HG02759 (cell line): Measurements from ENCODE around the gene RNF214.
"Not testable (repeated sequence)": the region's sequence is repeated elsewhere in the genome, so short reads cannot be mapped to it uniquely, and the experiment has no call there.

Source experiments
- ATAC-seq: cut with Tn5 transposase; IDR thresholded peaks from one replicate; pipeline ENCODE4 v1.9.1; 2021; ENCODE audit warnings: mild to moderate bottlenecking, moderate library complexity; ENCODE audit not compliant: unreplicated experiment

RNF214 gene

DNA sequence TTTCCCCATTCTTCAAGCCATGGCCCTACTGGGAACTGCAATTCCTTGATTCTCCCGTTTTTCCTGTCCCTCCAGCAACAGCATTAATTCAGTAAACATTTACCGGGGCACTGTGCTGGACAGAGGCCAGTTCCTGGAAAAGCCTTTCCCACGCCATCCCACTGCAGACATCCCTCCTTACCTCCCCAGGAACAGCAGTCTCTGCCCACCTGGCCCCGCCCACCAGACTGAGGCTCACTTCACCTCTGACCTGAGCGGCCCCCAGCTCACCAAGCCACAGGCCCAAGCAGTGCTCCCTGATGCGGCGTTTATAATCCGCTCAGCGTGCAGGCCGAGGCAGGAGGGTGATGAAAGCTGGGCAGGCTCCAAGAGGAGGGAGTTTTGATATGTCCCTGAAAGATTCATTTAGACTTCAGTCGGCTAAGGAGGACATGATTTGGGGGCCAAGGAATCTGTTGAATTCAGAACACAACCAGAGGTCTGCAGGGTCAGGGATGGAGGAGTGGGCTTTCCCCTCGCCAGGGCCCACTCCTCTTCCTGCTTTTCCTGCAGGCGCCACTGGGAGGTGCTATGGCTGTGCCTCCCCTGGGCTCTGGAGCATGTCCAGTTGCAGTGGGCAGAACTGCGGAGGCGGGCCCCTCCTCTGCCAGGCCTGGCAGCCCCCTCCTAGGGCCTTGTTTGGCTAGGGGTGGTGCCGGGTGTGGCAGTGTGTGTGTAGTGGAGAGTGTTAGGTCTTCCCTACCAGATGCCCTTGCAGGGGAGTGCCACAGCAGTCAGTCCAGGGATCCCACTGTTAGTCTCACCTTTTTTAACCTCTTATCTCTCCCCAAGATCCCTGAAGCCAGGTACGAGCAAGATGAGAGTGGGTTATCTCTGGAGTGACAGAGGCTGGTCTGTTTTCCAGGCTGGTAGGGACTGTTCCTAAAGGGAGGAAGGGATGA is 34.7 kb upstream of the RNF214 start:
- ATAC-seq, result no peak

DNA sequence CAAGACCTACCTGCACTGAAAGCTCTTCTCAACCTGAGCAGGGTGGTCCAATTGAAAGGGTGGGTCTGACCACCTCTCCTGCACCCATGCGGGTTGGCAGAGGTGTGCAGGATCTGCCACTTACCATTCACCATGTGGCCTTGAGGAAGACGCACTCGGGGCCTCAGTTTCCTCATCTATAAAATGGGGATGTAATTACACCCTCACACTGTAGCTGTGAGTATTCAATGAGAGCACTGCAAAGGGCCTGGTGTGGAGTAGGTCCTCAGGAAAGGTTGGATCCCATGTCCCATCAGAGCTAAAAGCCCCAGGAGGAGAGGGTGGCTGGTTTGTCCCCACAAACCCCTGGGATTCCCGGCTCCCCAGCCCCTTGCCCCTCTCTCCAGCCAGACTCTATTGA is 33.9 kb upstream of the RNF214 start:
- no peak for ATAC-seq

DNA sequence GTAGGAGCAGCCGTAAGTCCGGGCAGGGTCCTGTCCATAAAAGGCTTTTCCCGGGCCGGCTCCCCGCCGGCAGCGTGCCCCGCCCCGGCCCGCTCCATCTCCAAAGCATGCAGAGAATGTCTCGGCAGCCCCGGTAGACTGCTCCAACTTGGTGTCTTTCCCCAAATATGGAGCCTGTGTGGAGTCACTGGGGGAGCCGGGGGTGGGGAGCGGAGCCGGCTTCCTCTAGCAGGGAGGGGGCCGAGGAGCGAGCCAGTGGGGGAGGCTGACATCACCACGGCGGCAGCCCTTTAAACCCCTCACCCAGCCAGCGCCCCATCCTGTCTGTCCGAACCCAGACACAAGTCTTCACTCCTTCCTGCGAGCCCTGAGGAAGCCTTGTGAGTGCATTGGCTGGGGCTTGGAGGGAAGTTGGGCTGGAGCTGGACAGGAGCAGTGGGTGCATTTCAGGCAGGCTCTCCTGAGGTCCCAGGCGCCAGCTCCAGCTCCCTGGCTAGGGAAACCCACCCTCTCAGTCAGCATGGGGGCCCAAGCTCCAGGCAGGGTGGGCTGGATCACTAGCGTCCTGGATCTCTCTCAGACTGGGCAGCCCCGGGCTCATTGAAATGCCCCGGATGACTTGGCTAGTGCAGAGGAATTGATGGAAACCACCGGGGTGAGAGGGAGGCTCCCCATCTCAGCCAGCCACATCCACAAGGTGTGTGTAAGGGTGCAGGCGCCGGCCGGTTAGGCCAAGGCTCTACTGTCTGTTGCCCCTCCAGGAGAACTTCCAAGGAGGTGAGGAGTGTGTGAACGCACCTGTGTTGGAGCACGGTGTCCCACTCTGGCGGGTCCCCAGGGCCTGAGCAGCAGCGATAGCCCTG is 33.2 kb upstream of the RNF214 start, which contains the start of gene TAGLN:
Gene TAGLN (plus strand): TSS at position 318 of the 863 bp plus-strand sequence. CDS start 3,644 bp downstream, outside the sequence.
- no peak for ATAC-seq

DNA sequence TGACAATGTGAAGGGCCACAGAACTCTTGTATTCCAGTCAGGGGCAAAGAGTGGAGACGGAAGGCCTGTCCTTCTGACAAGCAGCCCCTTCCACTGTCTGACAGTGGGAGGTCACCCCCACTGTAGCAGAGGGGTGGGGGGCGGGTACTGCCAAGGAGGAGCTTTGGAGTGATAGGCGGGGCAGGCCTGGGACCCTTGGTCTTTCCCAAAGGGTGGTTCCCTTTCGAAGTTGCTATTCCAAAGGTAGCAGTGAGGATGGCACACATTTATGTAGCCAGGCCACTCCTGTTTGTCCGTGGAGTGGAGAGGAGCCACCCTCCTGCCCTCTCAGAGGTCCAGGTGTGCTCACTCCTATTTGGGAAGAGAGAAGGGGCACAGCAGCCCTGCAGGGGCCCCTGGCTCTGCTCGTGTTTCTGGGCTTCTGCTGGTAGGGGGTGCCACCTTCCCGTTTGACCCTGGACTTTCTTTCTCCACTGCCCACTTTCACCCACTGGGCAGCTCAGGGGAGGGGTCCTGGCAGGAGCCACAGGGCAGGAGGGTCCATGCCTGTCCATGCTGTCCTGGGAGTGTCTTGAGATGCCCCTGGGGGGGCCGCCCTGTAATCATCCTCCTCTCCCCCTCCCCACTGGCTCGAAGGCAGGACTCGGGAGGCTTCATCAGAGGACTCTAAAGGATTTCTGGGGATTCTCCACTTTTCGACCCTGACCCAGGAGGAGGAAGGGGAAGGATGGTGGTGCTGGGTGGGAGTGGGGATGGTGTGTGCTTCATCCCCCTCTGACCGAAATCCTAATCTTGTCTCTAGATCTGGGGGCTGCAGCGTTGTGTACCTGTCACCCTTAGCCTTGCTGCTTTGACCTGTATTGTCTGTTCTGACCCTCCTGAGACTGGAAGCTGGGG is 32.3 kb upstream of the RNF214 start:
- ATAC-seq, result no peak

DNA sequence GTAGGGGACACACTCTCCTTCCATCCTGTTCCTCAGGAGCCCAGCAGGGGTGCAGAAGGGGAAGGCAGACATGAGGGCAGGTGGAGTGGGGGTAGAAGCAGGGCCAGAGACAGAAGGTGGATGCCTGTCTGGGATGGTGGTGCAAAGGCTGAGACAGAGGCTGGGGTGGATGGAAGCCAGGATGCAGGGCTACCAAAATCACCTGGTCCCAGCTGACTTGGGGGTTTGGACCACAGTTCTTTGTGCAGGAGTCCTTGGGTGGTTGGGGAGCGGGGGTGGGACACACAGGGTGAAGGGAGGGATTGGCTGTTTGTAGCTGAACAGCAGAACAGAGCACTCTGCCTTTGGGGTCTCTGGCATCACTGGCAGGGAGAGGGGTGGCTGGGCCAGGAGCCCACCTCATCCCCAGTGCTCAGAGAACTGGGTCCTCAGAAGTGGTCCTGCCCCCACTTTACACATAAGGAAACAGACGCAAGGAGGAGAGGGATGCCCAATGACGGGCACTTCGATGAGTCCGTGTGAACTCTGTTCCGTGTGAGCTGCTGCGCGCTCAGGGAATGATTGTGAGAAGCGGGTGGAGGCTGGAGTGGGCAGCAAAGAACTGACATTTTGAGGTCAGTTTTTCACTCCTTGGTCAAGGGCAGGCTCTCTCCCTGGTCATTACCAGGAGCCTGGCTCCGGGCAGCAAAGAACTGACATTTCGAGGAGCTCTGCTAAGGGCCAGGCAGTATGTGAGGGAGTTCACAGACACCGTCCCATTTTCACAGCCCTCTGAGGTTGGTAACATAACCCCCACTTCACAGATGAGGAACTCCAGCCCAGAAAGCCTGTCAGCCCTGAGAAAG is 31.4 kb upstream of the RNF214 start:
- no peak for ATAC-seq

DNA sequence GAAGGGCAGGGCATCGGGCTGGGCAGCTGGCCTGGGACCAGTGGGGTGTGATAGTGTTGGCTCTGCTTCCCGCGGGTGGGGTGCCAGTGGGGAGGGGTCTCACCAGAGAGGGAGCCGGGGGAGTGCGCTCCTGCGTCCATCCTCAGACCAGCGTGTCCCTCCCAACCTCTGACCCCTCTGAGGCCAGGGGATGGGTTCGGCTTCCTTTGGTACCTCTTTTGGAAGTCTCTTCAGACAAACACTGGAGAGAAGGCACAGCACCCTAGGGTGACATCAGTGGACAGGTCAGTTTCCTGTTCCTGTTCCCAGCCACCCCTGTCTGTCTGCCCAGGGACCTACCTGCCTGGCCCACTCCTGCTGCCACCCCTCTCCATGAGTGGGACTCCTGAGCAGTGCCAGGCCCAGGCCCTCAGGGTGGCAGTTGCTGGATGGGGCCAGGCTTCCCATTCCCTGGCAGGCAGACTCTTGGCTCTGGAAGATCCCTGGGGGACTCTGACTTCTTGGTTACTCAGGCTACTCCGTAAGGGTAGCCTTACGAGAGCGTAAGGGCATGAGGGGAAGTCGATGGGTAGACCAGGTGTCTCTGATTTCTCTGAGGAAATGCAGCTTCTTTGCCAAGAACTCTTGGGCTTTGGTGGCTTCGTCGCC is 30.7 kb upstream of the RNF214 start:
- no peak for ATAC-seq

DNA sequence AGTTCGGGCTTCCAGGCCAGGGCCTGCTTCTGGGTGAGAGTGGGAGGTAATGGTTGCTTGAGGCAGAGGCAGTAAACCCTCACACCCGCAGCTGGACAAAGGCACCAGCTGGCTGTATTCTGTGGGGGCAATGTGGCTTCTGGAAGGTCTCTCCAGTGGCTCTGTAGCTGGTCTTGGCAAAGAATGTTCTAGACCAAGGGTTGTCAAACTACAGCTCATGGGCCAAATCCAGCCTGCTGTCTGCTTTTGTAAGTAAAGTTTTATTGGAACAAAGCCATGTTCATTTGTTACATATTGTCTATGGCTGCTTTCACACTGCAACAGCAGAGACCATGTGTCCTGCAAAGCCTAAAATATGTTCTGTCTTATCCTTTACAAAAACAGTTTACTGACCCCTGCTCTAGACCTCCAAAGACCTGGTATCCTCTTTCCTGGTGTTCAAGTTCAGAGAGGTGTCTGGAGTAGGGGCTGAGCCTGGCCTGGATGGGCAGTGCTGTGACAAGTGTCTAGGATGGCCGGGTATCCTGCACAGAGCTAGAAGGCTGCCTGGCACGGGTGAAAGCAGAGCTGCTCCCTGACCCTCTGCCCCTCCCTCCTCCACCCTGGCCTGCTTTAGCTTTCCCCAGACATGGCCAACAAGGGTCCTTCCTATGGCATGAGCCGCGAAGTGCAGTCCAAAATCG is 29.9 kb upstream of the RNF214 start:
- ATAC-seq, result no peak

DNA sequence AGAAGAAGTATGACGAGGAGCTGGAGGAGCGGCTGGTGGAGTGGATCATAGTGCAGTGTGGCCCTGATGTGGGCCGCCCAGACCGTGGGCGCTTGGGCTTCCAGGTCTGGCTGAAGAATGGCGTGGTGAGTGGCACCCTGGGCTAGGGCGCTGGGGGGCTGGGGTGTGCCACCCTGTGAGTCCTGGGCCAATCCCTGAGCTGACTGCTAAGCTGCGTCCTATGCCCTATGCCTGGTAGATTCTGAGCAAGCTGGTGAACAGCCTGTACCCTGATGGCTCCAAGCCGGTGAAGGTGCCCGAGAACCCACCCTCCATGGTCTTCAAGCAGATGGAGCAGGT is 29.4 kb upstream of the RNF214 start:
- no peak for ATAC-seq

DNA sequence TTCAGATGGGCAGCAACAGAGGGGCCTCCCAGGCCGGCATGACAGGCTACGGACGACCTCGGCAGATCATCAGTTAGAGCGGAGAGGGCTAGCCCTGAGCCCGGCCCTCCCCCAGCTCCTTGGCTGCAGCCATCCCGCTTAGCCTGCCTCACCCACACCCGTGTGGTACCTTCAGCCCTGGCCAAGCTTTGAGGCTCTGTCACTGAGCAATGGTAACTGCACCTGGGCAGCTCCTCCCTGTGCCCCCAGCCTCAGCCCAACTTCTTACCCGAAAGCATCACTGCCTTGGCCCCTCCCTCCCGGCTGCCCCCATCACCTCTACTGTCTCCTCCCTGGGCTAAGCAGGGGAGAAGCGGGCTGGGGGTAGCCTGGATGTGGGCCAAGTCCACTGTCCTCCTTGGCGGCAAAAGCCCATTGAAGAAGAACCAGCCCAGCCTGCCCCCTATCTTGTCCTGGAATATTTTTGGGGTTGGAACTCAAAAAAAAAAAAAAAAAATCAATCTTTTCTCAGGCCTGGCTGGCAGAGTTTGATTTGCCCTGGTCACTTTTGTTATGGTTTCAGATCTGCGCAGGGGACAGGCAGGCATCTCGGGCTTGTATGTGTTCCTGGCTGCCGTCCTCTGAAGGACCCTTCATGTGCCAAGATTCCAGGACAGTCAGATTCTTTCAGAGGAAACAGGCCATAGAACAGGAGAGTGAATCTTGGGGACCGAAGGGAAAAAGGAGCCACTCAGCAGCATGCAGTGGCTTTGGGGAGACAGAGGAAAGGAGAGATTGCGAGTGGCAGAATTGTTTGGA is 28.0 kb upstream of the RNF214 start:
- ATAC-seq, result no peak

DNA sequence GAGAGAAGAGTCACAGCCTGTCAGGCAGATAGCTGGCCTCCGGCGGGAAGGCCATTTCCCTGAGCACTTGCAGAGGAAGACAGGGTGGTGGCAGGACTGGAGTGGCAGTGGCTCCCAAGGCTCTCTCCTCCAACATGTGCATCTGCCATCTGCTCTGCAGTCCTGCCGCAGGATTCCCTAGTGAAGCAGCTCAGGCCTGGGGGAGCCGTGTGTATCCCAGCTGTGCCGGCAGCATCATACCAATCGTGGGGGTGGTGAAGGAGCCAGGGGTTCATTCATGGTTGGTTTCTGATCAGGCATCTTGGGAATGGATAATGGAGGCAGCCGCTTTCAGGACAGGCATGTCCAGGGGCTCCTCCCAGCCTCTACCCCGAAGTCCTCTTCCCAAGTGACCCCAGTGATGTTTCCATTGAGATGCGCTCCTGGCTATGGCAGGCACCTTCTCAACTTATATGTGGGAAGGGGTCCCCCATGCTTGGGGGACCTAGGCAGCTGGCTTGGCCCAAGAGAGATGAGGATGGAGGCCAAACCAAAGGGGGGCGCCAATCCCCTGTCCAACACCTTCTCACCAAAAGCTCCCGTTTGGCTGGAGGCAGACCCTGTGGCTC is 27.2 kb upstream of the RNF214 start:
- no peak for ATAC-seq

DNA sequence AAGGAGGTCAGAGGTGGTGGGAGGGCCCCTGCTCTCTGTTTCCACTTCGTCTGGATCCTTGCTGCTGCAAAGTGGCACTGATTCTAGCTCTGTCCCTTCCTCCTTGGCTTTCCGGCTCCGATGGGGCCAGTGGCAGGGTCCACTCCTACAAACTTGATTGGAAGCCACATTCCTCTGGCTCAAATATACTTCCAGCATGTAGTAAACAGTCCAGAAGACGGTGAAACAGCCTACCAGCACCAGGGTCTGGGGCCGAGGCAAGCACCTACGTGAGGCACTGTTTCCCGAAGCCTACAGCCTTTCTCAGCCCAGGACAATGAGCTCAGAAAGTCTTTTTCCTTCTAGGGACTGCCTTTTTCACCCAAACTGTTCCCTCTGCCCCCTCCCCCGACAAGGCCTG is 26.4 kb upstream of the RNF214 start:
- ATAC-seq, result not testable (repeated sequence)

DNA sequence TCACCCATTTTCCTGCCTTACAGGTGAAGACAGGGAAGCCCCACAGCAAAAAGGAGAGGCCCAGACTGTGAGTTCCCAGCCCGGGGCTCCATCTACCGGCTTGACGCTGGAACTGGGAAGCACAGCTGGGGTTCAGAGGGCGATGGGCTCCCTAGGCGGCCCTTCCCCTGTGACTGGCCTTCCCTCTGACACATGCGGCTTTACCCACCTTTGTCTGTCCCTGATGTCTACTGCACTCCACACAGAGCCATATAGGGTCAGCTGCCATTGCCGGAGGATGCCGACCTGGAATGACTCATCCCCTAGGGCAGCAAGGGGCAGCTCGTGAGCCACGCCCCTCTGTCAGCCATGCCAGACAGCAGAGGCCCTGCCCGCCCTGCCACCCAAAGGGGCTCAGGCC is 25.6 kb upstream of the RNF214 start:
- not testable (repeated sequence) for ATAC-seq

DNA sequence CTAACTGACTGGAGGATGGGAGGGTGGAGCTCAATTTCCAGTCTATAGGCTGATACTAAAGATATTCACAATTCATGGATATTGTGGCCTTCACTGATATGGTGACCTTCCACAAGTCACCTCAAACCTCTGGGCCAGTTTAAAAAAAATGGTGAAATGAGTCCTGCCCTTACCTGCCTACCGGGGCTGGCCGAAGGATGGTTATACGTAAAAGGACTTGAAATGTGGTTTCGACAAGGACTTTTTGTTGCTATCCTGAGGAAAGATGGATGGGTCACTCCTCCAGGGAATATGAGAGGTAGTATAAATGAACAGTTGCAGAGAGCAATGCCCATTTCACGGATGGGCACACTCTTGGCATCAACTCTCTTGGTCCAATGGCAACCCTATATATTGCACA is 25.0 kb upstream of the RNF214 start:
- ATAC-seq, result not testable (repeated sequence)

DNA sequence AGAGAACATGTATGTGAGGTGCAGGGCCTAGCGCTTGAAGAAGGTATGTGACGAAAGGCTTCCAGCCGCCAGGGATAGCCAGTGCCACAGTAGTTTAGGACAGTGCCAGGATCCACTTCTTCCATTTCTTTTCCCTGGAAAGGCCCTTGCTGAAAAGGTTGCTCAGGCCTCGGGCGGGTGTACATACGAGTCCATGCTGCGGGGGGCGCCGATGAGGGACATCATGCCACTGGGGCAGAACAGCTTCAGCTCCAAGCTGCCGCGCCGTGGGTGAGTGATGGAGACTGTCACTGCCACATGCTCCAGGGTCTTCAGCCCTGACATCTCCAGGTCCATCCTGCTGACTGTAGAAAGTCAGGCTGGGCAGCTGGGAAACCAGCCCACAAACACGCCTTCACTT is 23.8 kb upstream of the RNF214 start:
- ATAC-seq, result not testable (repeated sequence)

DNA sequence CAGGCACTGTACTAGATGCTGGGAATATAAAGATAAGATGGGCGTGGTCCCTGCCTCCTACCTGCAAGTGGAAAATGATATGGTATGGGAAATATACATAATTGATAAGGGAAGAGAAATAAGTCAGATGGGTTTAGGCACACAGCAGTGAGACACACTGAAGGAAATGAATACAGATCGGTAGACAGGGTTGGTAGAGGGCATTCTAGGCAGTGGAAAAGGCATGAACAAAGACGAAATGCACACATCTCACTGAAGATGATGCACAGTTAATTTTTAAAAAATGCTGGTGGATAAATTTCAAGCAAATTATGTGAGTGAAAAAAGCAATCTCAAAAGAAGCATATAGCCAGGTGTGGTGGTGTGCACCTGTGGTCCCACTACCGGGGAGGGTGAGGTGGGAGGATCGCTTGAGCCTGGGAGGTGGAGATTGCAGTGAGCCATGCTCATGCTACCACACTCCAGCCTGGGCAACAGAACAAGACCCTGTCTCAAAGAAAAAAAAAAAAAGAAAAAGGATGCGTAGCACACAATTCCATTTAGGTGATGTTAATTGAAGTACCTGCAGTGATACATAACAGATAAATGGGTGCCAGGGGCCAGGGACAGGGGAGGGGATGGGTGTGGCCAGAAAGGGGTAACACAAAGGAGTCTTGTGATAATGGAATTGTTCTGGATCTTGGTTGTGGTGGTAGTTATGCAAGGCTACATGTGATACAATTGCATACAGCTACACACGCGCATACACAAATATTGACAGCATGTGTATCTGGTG is 22.9 kb upstream of the RNF214 start:
- not testable (repeated sequence) for ATAC-seq

DNA sequence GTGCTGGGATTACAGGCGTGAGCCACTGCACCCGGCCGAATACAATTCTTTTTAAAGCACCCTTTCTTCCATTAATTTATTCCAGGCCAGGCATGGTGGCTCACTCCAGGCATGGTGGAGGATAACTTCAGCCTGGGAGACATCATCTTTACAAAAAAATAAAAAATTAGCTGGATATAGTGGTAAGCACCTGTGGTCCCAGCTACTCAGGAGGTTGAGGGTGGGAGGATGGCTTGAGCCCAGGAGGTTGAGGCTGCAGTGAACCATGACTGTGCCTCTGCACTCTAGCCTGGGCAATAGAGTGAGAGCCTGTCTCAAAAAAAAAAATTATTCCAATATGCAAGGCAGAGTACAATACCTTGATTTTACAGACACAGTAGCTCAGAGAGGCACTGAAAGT is 21.9 kb upstream of the RNF214 start:
- ATAC-seq, result no peak
